HepG2 (cell line): ENCODE measurements around the gene ERLEC1. TPM values are rescaled to one million over a fixed set of nuclear protein-coding genes. Genes with fewer than 3 reads are reported as not detected.
A peak's percentile ranks its signal among the peaks of the same experiment; 100 is the strongest.
"Not testable (repeated sequence)": the region's sequence is repeated elsewhere in the genome, so short reads cannot be mapped to it uniquely, and the experiment has no call there.

Experiments used
- ARID3A ChIP-seq: IDR thresholded peaks from 2 replicates; pipeline ENCODE4 v1.6.1; 2012; ENCODE audit warnings: low read depth, low read length, improper control_type of control experiment
- ATF2 ChIP-seq: sonication (generic); formaldehyde crosslinking; IDR thresholded peaks from 2 replicates; pipeline ENCODE4 v1.4.0; 2020; ENCODE audit warnings: missing genetic modification reagents
- CBX5 ChIP-seq: sonication (generic); formaldehyde crosslinking; IDR thresholded peaks from 2 replicates; pipeline ENCODE4 v1.4.0; 2020; ENCODE audit warnings: missing genetic modification reagents, borderline replicate concordance
- CEBPB ChIP-seq: IDR thresholded peaks from 2 replicates; pipeline ENCODE4 v1.6.1; 2011; ENCODE audit warnings: low read depth, low read length, improper control_type of control experiment, borderline replicate concordance
- CREB1 ChIP-seq, 2 experiments: fragments of 450-650 bp in 1 of 2; IDR thresholded peaks; 2 replicates each; pipeline ENCODE4 v1.6.1; 2016 to 2017; ENCODE audit warnings: control low read depth in 1 of 2, mild to moderate bottlenecking in 1 of 2, missing compliant biosample characterization in 1 of 2, missing genetic modification characterization in 1 of 2
- ELF3 ChIP-seq: IDR thresholded peaks from 2 replicates; pipeline ENCODE4 v1.6.1; 2016; ENCODE audit warnings: missing genetic modification reagents, missing compliant biosample characterization
- FOSL2 ChIP-seq: sonication (generic); formaldehyde crosslinking; IDR thresholded peaks from 2 replicates; pipeline ENCODE4 v1.4.0; 2020; ENCODE audit warnings: missing genetic modification reagents
- FOXJ3 ChIP-seq: sonication (generic); formaldehyde crosslinking; IDR thresholded peaks from 2 replicates; pipeline ENCODE4 v1.4.0; 2020; ENCODE audit warnings: missing genetic modification reagents, mild to moderate bottlenecking, borderline replicate concordance
- HDAC1 ChIP-seq: sonication (generic); formaldehyde crosslinking; IDR thresholded peaks from 2 replicates; pipeline ENCODE4 v1.5.1; 2020; ENCODE audit warnings: mild to moderate bottlenecking, missing genetic modification reagents
- HMG20B ChIP-seq: conservative IDR thresholded peaks from 2 replicates; pipeline ENCODE4 v1.6.1; 2016; ENCODE audit warnings: missing genetic modification reagents, missing compliant biosample characterization
- MXD4 ChIP-seq: IDR thresholded peaks from 2 replicates; pipeline ENCODE4 v1.6.1; 2016; ENCODE audit warnings: mild to moderate bottlenecking, missing biosample characterization, missing genetic modification reagents
- SOX13 ChIP-seq, 3 experiments: fragments of 450-650 bp in 1 of 3; sonication (generic) in 1 of 3; formaldehyde crosslinking in 1 of 3; IDR thresholded peaks in 2 of 3; conservative IDR thresholded peaks in 1 of 3; 2 replicates each; pipeline versions ENCODE4 v1.5.0 to v1.6.1; 2016 to 2020; ENCODE audit warnings: antibody characterized with exemption in 1 of 3, mild to moderate bottlenecking in 1 of 3, missing compliant biosample characterization in 1 of 3, missing genetic modification reagents in 1 of 3, moderate library complexity in 1 of 3
- TCF7 ChIP-seq: sonication (generic); IDR thresholded peaks from 2 replicates; pipeline ENCODE4 v1.6.1; 2016; ENCODE audit warnings: antibody characterized with exemption, low read depth
- TRIM24 ChIP-seq: sonication (generic); formaldehyde crosslinking; IDR thresholded peaks from 2 replicates; pipeline ENCODE4 v1.8.0; 2022; ENCODE audit warnings: mild to moderate bottlenecking, missing genetic modification reagents
- ZBTB25 ChIP-seq: IDR thresholded peaks from 2 replicates; pipeline ENCODE4 v1.6.1; 2018; ENCODE audit warnings: missing genetic modification reagents
- ZBTB33 ChIP-seq: sonication (generic); formaldehyde crosslinking; IDR thresholded peaks from 2 replicates; pipeline ENCODE4 v1.4.0; 2020; ENCODE audit warnings: missing genetic modification reagents
- ZNF24 ChIP-seq: fragments of 450-650 bp; IDR thresholded peaks from 2 replicates; pipeline ENCODE4 v1.6.1; 2017; ENCODE audit warnings: antibody characterized with exemption, mild to moderate bottlenecking
- ZNF292 ChIP-seq: sonication (generic); formaldehyde crosslinking; IDR thresholded peaks from 2 replicates; pipeline ENCODE4 v1.8.1; 2022; ENCODE audit warnings: mild to moderate bottlenecking, low read depth, missing genetic modification reagents, borderline replicate concordance
- ZNF816 ChIP-seq: sonication (generic); formaldehyde crosslinking; IDR thresholded peaks from 2 replicates; pipeline ENCODE4 v1.8.0; 2022; ENCODE audit warnings: missing genetic modification reagents, mild to moderate bottlenecking, borderline replicate concordance
- polyA plus RNA-seq, 8 experiments: library from polyadenylated mRNA; depleted of rRNA in 3 of 8; stranded (reverse) in 7 of 8; unstranded in 1 of 8; fragments of >200 nt; fragmentation: Illumina TruSeq in 4 of 8; extraction: Trizol in 4 of 8; gene quantifications; 2 replicates each; pipeline versions ENCODE4 v1.2.1 to v1.2.3, GENCODE V29; 2011 to 2016; ENCODE audit warnings: low read depth in 4 of 8, missing spikeins in 1 of 8, mixed read lengths in 1 of 8; ENCODE audit not compliant: insufficient read depth in 1 of 8
- total RNA-seq, 5 experiments: library from RNA; depleted of rRNA; stranded (reverse); fragments of >200 nt; fragmentation: Illumina TruSeq; extraction: Trizol; gene quantifications; 2 replicates each; pipeline ENCODE4 v1.2.3, GENCODE V29; 2016; ENCODE audit warnings: low read depth in 1 of 5
- TF ChIP-seq, protein P1 (sequence below): IDR thresholded peaks from 2 replicates; pipeline ENCODE4 v1.6.1; 2016

Gene ERLEC1
- total and polyA plus RNA-seq, 2 of the 13 experiments (the other 11 are each of a cell fraction or from before 2014, with no cell fraction given): 87.3 to 88.4 TPM

- TF ChIP-seq ATF2 (CRISPR knock-in tag) (peak; percentile 61), ZNF292 (CRISPR knock-in tag) (peak; percentile 36; the same call in 1 of the 2 replicates), CEBPB (peak; percentile 100), ZNF816 (CRISPR knock-in tag) (peak; percentile 43; the same call in 1 of the 2 replicates), ARID3A (peak; percentile 98), HDAC1 (CRISPR knock-in tag) (0 out of 2 replicates have a peak, but pooled peaks have one; percentile 42), ELF3 (CRISPR knock-in tag) (peak; percentile 69; the same call in 1 of the 2 replicates), ZBTB33 (0 out of 2 replicates have a peak, but pooled peaks have one; percentile 44), ZNF24 (0 out of 2 replicates have a peak, but pooled peaks have one; percentile 62), CBX5 (CRISPR knock-in tag) (0 out of 2 replicates have a peak, but pooled peaks have one; percentile 48), HMG20B (peak; percentile 86), TCF7 (peak; percentile 44), TRIM24 (CRISPR knock-in tag) (0 out of 2 replicates have a peak, but pooled peaks have one; percentile 61), SOX13 (IDR thresholded peaks at IDR 0.05) (0 out of 2 replicates have a peak, but pooled peaks have one; percentile 32), SOX13 (CRISPR knock-in tag; conservative IDR thresholded peaks at IDR 0.05 in 1 of 2, IDR thresholded peaks at IDR 0.05 in 1 of 2) (peak in 1 of 2 experiments; percentile 77; a peak in 1 of 4 replicates), CREB1 (CRISPR knock-in tag; IDR thresholded peaks at IDR 0.05) (peak; percentile 29; the same call in 1 of the 2 replicates), FOXJ3 (CRISPR knock-in tag) (peak; percentile 91; the same call in 1 of the 2 replicates), MXD4 (CRISPR knock-in tag) (peak; percentile 40; the same call in 1 of the 2 replicates), ZBTB25 (CRISPR knock-in tag) (peak; percentile 82; the same call in 1 of the 2 replicates), FOSL2 (CRISPR knock-in tag) (peak; percentile 58)
- TF ChIP-seq, protein P1, sequence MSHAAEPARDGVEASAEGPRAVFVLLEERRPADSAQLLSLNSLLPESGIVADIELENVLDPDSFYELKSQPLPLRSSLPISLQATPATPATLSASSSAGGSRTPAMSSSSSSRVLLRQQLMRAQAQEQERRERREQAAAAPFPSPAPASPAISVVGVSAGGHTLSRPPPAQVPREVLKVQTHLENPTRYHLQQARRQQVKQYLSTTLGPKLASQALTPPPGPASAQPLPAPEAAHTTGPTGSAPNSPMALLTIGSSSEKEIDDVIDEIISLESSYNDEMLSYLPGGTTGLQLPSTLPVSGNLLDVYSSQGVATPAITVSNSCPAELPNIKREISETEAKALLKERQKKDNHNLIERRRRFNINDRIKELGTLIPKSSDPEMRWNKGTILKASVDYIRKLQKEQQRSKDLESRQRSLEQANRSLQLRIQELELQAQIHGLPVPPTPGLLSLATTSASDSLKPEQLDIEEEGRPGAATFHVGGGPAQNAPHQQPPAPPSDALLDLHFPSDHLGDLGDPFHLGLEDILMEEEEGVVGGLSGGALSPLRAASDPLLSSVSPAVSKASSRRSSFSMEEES: peak; percentile 72
- TF ChIP-seq CREB1 (IDR thresholded peaks at IDR 0.05): not testable (repeated sequence)
Observed at GRCh38 chr2:53851052-53851757, 64.4 kb downstream of the ERLEC1 start (continued).
